Measurements from ENCODE around the gene POLR1B. TPM values are rescaled to one million over a fixed set of nuclear protein-coding genes. Genes with fewer than 3 reads are reported as not detected.
"Not testable (repeated sequence)": the region's sequence is repeated elsewhere in the genome, so short reads cannot be mapped to it uniquely, and the experiment has no call there.

The POLR1B gene
- total RNA-seq, 1 experiment from 2014 or later, result 74.0 TPM

DNA sequence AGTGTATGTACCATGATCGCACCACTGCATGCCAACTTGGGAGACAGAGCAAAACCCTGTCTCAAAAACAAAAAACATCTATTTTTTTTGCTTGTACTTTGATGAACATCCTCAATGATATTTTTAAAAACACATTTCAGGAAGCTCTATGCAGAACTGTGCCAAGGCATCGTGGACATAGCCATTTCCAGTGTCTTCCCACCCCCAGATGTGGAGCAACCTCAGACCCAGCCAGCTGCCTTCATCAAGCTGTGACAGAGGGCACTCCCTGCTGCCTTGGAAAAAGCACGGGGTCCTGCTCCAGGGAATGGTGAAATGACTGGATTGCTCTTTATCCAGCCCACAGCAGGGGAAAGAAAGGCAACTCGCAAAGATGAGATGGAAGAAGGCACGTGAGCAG lies 13.7 kb upstream of the POLR1B start:
- Mint-ChIP-seq H3K27me3 (ENCODE audit: insufficient read depth, unreplicated experiment) (no peaks in the 10 kb centered on the region), H3K9me3 (ENCODE audit: unreplicated experiment) (no peaks in the 10 kb centered on the region), H3K27ac (ENCODE audit: low read depth, unreplicated experiment) (no peak overlapping the region), H3K4me3 (ENCODE audit: unreplicated experiment) (no peak overlapping the region), H3K36me3 (ENCODE audit: insufficient read depth, unreplicated experiment) (peaks cover 25% of the 10 kb centered on the region), H3K4me1 (ENCODE audit: insufficient read depth, unreplicated experiment) (no peaks in the 10 kb centered on the region)
- ChIA-PET CTCF (no interaction called here), POLR2A (interaction anchor here (1.2 to 1.3 kb wide), 2 partner anchors 14 to 46 kb away, joined by 3 to 5 read pairs; no protein-coding TSS in a partner anchor)
- TF ChIP-seq, protein P1, sequence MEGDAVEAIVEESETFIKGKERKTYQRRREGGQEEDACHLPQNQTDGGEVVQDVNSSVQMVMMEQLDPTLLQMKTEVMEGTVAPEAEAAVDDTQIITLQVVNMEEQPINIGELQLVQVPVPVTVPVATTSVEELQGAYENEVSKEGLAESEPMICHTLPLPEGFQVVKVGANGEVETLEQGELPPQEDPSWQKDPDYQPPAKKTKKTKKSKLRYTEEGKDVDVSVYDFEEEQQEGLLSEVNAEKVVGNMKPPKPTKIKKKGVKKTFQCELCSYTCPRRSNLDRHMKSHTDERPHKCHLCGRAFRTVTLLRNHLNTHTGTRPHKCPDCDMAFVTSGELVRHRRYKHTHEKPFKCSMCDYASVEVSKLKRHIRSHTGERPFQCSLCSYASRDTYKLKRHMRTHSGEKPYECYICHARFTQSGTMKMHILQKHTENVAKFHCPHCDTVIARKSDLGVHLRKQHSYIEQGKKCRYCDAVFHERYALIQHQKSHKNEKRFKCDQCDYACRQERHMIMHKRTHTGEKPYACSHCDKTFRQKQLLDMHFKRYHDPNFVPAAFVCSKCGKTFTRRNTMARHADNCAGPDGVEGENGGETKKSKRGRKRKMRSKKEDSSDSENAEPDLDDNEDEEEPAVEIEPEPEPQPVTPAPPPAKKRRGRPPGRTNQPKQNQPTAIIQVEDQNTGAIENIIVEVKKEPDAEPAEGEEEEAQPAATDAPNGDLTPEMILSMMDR (IDR thresholded peaks at IDR 0.05; ENCODE audit: unreplicated experiment), result no peak
- no TSS peak for BruUV-seq (replicated peaks)
- intact Hi-C loops (cut with micrococcal nuclease), result no loop called here
- DNase-seq (ENCODE audit: unreplicated experiment), result no peak

DNA sequence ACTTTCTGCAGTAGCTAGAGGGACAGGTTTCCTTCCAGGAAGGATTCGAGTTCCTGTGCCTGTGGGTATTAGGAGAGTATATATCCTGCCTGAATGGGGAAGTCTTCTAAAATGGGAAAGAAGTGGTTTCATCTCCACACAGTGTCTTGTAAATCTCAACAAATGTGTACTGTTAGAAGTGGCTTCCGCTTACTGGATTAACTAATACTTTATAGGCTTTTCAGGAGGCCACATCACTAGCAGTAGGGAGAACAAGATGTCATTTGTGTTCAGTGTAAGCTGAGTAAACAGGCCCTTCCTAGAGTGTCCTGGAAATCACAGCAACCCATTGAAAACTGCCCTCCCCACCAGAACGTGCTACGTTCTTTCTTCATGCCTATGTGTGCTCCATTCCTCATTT lies 12.5 kb upstream of the POLR1B start:
- no peaks in the 10 kb centered on the region for H3K9me3 Mint-ChIP-seq (ENCODE audit: unreplicated experiment)
- intact Hi-C loops (cut with micrococcal nuclease), result no loop called here
- no peak for DNase-seq (ENCODE audit: unreplicated experiment)
- H3K27me3 Mint-ChIP-seq (ENCODE audit: insufficient read depth, unreplicated experiment), result no peaks in the 10 kb centered on the region
- no TSS peak for BruUV-seq (replicated peaks)
- ChIA-PET CTCF (no interaction called here), POLR2A (no interaction called here)
- H3K27ac Mint-ChIP-seq (ENCODE audit: low read depth, unreplicated experiment), result no peak overlapping the region
- TF ChIP-seq, protein P1 (IDR thresholded peaks at IDR 0.05; ENCODE audit: unreplicated experiment), result no peak
- no peaks in the 10 kb centered on the region for H3K4me1 Mint-ChIP-seq (ENCODE audit: insufficient read depth, unreplicated experiment)
- H3K36me3 Mint-ChIP-seq (ENCODE audit: insufficient read depth, unreplicated experiment), result peaks cover 25% of the 10 kb centered on the region
- no peak overlapping the region for H3K4me3 Mint-ChIP-seq (ENCODE audit: unreplicated experiment)

DNA sequence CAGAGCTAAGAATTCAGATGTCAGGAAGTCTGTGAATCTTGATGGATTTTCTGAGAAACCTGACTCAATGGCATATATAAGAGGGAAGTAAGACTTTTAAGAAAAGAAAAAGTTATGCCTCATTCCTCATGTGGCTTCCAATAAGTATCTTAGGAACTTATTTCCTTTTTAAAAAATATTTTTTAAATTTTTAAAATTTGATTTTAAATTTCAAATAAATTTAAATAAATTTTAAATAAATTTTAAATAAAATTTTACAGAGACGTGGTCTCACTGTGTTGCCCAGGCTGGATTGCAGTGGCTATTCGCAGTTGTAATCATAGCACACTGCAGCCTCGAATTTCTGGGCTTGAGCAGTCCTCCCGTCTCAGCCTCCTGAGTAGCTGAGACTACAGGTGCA lies 11.5 kb upstream of the POLR1B start:
- H3K36me3 Mint-ChIP-seq (ENCODE audit: insufficient read depth, unreplicated experiment), result peaks cover 25% of the 10 kb centered on the region
- H3K4me3 Mint-ChIP-seq (ENCODE audit: unreplicated experiment), result no peak overlapping the region
- ChIA-PET CTCF (no interaction called here), POLR2A (interaction anchor here (0.6 kb wide), 1 partner anchor 57 kb away, joined by 3 read pairs; no protein-coding TSS in a partner anchor)
- H3K9me3 Mint-ChIP-seq (ENCODE audit: unreplicated experiment), result no peaks in the 10 kb centered on the region
- DNase-seq (ENCODE audit: unreplicated experiment), result no peak
- no peaks in the 10 kb centered on the region for H3K4me1 Mint-ChIP-seq (ENCODE audit: insufficient read depth, unreplicated experiment)
- intact Hi-C loops (cut with micrococcal nuclease), result no loop called here
- TF ChIP-seq, protein P1 (IDR thresholded peaks at IDR 0.05; ENCODE audit: unreplicated experiment), result no peak
- no peaks in the 10 kb centered on the region for H3K27me3 Mint-ChIP-seq (ENCODE audit: insufficient read depth, unreplicated experiment)
- H3K27ac Mint-ChIP-seq (ENCODE audit: low read depth, unreplicated experiment), result no peak overlapping the region
- BruUV-seq (replicated peaks), result no TSS peak

DNA sequence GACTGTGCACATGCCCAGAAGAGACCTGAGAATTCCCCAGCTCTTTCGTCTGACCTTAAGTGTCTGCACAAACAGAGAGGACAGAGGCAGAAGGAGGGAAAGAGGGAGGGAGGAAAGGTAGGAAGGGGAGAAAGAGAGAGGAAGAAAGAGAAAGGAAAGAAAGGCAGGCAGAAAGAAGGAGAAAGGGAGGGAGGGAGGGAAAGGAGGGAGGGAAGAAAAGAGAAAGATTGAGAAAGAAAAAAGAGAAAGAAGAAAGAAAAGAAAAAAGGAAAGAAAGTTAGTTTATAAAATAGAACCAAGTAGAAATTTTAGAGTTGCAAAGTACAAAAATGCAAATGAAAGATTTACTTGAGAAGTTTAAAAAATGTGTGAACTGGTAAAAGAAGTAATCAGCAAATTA lies 7.4 kb upstream of the POLR1B start:
- POLR2A ChIA-PET, result no interaction called here
- peaks cover 9% of the 10 kb centered on the region for H3K36me3 Mint-ChIP-seq (ENCODE audit: insufficient read depth, unreplicated experiment)
- no peaks in the 10 kb centered on the region for H3K9me3 Mint-ChIP-seq (ENCODE audit: unreplicated experiment)
- BruUV-seq (replicated peaks), result no TSS peak
- DNase-seq (ENCODE audit: unreplicated experiment), result no peak
- no peaks in the 10 kb centered on the region for H3K27me3 Mint-ChIP-seq (ENCODE audit: insufficient read depth, unreplicated experiment)
- no peak overlapping the region for H3K4me3 Mint-ChIP-seq (ENCODE audit: unreplicated experiment)
- intact Hi-C loops (cut with micrococcal nuclease), result no loop called here
- CTCF ChIA-PET, result interaction anchor here (0.7 to 0.8 kb wide), 2 partner anchors 23 to 33 kb away, joined by 4 to 5 read pairs; no protein-coding TSS in a partner anchor
- no peak overlapping the region for H3K27ac Mint-ChIP-seq (ENCODE audit: low read depth, unreplicated experiment)
- TF ChIP-seq, protein P1 (IDR thresholded peaks at IDR 0.05; ENCODE audit: unreplicated experiment), result no peak
- H3K4me1 Mint-ChIP-seq (ENCODE audit: insufficient read depth, unreplicated experiment), result no peaks in the 10 kb centered on the region

DNA sequence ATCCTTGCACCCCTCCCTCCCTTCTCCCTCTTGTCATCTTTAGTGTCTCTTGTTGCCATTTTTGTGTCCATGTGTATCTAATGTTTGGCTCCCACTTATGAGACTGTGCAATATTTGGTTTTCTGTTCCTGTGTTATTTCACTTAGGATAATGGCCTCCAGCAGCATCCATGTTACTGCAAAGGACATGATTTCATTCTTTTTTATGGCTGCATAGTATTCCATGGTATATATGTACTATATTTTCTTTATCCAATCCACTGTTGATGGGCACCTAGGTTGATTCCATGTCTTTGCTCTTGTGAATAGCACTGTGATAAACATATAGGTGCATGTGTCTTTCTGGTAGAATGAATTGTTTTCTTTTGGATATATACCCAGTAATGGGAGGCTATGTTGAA lies 5.6 kb upstream of the POLR1B start:
- POLR2A ChIA-PET; H3K27ac Mint-ChIP-seq (ENCODE audit: low read depth, unreplicated experiment); BruUV-seq (replicated peaks); H3K4me3 Mint-ChIP-seq (ENCODE audit: unreplicated experiment); H3K36me3 Mint-ChIP-seq (ENCODE audit: insufficient read depth, unreplicated experiment); intact Hi-C loops (cut with micrococcal nuclease); H3K4me1 Mint-ChIP-seq (ENCODE audit: insufficient read depth, unreplicated experiment); DNase-seq (ENCODE audit: unreplicated experiment); H3K27me3 Mint-ChIP-seq (ENCODE audit: insufficient read depth, unreplicated experiment); H3K9me3 Mint-ChIP-seq (ENCODE audit: unreplicated experiment): not testable (repeated sequence)
- CTCF ChIA-PET, result interaction anchor here (0.5 kb wide), 1 partner anchor 308 kb away, joined by 4 read pairs; no protein-coding TSS in a partner anchor
